Immature natural killer cell (primary cell): ENCODE data around the gene GRB2. TPM values are rescaled to one million over a fixed set of nuclear protein-coding genes. Genes with fewer than 3 reads are reported as not detected.
A peak's percentile ranks its signal among the peaks of the same experiment; 100 is the strongest.

Experiments used
- DNase-seq, 3 donors: peaks; one replicate each; pipeline ENCODE4 v3.0.0; 2022; ENCODE audit warnings: mixed read lengths in 1 of 3
- H3K27ac Mint-ChIP-seq, 6 donors: one replicate each; pipeline ENCODE4 v1.8.0; 2020; ENCODE audit warnings: mixed read lengths in 6 of 6, mild to moderate bottlenecking in 5 of 6, inconsistent platforms in 4 of 6, moderate library complexity in 3 of 6
- H3K27me3 Mint-ChIP-seq, 3 donors: one replicate each; pipeline ENCODE4 v1.8.0; 2020 to 2021; ENCODE audit warnings: low read depth in 3 of 3, mild to moderate bottlenecking in 3 of 3, mixed read lengths in 3 of 3, moderate library complexity in 3 of 3, inconsistent platforms in 1 of 3
- H3K36me3 Mint-ChIP-seq, 3 donors: one replicate each; pipeline ENCODE4 v1.8.0; 2020; ENCODE audit warnings: mixed read lengths in 3 of 3, inconsistent platforms in 2 of 3, mild to moderate bottlenecking in 2 of 3
- H3K4me1 Mint-ChIP-seq, 2 donors: one replicate each; pipeline ENCODE4 v1.8.0; 2020; ENCODE audit warnings: inconsistent platforms in 2 of 2, mild to moderate bottlenecking in 2 of 2, mixed read lengths in 2 of 2, moderate library complexity in 1 of 2
- H3K4me3 Mint-ChIP-seq, 5 donors: one replicate each; pipeline ENCODE4 v1.8.0; 2020; ENCODE audit warnings: mild to moderate bottlenecking in 5 of 5, mixed read lengths in 5 of 5, inconsistent platforms in 3 of 5, moderate library complexity in 3 of 5
- H3K9me3 Mint-ChIP-seq, 6 donors: one replicate each; pipeline ENCODE4 v1.8.0; 2020; ENCODE audit warnings: mild to moderate bottlenecking in 6 of 6, mixed read lengths in 6 of 6, inconsistent platforms in 4 of 6, moderate library complexity in 3 of 6
- polyA plus RNA-seq, 3 donors: library from polyadenylated mRNA; unstranded; fragments of 300-500 nt; fragmentation: Illumina TruSeq; gene quantifications; one replicate each; pipeline ENCODE4 v1.2.3, GENCODE V29; 2021

Gene GRB2
- polyA plus RNA-seq, 3 donors from 2014 or later = 104 to 161 (median 135) TPM

DNA sequence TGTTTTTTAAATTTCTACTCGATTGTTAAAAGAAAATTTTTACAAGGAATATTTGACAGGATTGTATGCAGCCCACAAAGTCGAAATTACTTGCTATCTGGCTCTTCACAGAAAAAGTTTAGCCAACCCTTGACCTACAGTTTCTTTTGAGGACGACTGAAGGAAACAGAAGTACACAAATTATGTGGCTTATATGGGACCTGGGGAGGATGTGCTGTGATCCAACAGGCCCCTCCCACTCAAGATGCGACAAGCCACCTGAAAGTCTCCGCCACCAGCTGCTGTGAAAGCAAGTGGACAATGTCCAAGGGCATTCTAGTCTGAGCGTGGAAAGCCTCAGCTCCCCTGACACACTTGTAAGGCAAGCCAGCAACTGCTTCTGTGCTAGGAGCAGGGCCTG is 73.8 kb downstream of the GRB2 start:
- Mint-ChIP-seq H3K27ac (peak overlapping the region in 1 of 6 donors; percentile 67), H3K4me3 (no peak overlapping the region)

DNA sequence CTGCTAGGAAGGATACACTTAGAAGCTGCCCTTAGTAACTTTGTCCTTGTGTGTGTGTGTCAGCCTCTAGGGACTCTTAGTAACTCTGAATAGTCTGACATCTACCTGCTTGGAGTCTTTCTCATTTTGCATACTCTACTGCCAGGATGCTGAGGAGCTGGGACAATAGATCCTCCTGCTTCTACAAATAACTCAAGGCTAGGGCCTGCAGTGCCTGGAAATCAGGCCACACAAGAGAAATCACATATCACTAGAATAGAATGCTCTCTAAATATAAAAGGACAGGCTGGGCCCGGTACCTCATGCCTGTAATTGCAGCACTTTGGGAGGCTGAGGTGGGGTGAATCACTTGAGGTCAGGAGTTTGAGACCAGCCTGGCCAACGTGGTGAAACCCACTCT is 77.7 kb downstream of the GRB2 start:
- H3K36me3 Mint-ChIP-seq = peaks cover 0 to 4% (median 3%) of the 10 kb centered on the region in 3 donors
- H3K27ac Mint-ChIP-seq = peak overlapping the region in 3 of 6 donors; percentile 18 to 69 (median 31)
- peaks cover 0 to 2% (median under 1%) of the 10 kb centered on the region in 3 donors for H3K27me3 Mint-ChIP-seq
- H3K4me3 Mint-ChIP-seq = no peak overlapping the region
- H3K9me3 Mint-ChIP-seq = no peaks in the 10 kb centered on the region
- peaks cover 41 to 67% of the 10 kb centered on the region in 2 donors for H3K4me1 Mint-ChIP-seq
- no peak for DNase-seq

More for the DNA sequence above, 73.8 kb downstream of the GRB2 start:
- H3K9me3 Mint-ChIP-seq = no peaks in the 10 kb centered on the region
- peaks cover 41 to 72% of the 10 kb centered on the region in 2 donors for H3K4me1 Mint-ChIP-seq
- H3K27me3 Mint-ChIP-seq = peaks cover 0 to 1% (median 0%) of the 10 kb centered on the region in 3 donors
- H3K36me3 Mint-ChIP-seq = peaks cover 0 to 4% (median 0%) of the 10 kb centered on the region in 3 donors
- DNase-seq = no peak

DNA sequence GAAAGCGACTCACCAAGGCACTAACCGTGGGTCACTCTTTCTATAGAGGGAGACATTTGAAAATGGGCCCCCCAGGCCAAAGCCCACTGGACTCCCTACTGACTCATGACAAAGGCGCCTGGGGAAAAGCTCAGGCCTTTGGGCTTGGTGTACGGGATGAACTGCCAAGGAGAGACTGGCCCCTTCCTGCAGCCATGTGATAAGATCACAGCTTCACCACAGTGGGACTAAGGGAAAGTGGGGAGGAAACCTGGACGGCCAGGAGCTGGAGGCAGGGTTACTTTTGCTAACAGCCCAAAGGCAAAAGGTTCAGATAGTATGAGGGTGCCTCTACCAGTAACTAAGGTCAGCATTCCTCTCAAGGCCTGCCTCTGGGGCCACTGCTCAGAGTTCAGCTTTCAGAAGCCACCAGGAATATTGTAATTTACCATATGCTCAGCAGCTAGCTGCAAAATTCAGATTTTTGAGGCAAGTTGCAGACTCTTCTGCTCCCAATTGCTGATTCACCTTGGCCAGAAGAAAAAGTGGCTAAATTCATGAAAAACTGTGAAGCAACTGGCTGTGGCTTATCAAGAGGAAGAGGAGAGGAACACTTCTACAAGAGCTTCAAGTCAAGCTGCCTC is 79.1 kb downstream of the GRB2 start:
- no peak overlapping the region for H3K4me3 Mint-ChIP-seq
- no peak for DNase-seq
- peaks cover 0 to 2% (median 0%) of the 10 kb centered on the region in 3 donors for H3K27me3 Mint-ChIP-seq
- peaks cover 0 to 3% (median 0%) of the 10 kb centered on the region in 3 donors for H3K36me3 Mint-ChIP-seq
- no peaks in the 10 kb centered on the region for H3K9me3 Mint-ChIP-seq
- peak overlapping the region in 5 of 6 donors; percentile 60 to 89 (median 68) for H3K27ac Mint-ChIP-seq
- peaks cover 39 to 56% of the 10 kb centered on the region in 2 donors for H3K4me1 Mint-ChIP-seq

DNA sequence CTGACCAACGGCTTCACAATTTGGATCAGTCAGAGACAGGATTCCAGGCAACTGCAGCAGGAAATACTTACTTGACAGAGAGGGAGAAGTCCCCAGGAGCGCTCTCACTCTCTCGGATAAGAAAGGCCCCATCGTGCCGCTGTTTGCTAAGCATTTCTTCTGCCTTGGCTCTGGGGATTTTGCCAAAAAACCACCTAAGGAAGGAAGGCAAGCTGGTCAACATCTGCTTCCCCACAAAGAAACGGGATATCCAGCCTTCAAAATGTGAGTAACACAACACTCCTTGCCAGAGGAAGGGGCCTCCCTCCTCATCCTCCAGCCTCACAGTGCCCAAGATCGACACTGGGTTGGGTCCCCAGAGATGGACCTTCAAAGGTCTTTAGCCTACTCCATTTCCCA is 79.7 kb downstream of the GRB2 start:
- DNase-seq = no peak
- H3K27me3 Mint-ChIP-seq = peaks cover 0 to 2% (median 0%) of the 10 kb centered on the region in 3 donors
- no peak overlapping the region for H3K4me3 Mint-ChIP-seq
- H3K4me1 Mint-ChIP-seq = peaks cover 39 to 50% of the 10 kb centered on the region in 2 donors
- peak overlapping the region in 5 of 6 donors; percentile 35 to 89 (median 68) for H3K27ac Mint-ChIP-seq
- peaks cover 0 to 3% (median 0%) of the 10 kb centered on the region in 3 donors for H3K36me3 Mint-ChIP-seq
- H3K9me3 Mint-ChIP-seq = no peaks in the 10 kb centered on the region

DNA sequence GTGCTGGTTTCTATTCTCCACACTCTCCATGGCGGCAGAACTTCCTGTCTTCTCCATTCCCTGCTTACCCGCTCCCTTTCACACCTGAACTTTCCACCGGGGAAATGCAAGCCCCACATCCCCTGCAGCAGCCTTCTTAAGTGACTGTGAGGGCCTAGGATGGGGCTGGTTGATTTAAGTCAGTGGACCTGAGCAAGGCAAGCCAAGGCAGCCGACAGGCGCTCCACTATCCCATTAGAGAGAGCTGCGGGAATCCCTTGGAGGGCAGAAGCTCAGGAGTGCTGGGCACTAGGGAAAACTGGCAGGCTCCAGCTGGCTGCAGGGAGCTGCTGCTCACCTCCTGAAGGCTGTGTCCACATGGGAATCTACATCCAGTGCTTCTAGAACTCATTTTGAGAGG is 80.1 kb downstream of the GRB2 start:
- Mint-ChIP-seq H3K4me1 (peaks cover 39 to 47% of the 10 kb centered on the region in 2 donors), H3K27ac (peak overlapping the region; percentile 6 to 68 (median 28)), H3K9me3 (no peaks in the 10 kb centered on the region), H3K27me3 (peaks cover 0 to 2% (median 0%) of the 10 kb centered on the region in 3 donors), H3K4me3 (no peak overlapping the region), H3K36me3 (peaks cover 0 to 3% (median 2%) of the 10 kb centered on the region in 3 donors)
- DNase-seq = no peak

DNA sequence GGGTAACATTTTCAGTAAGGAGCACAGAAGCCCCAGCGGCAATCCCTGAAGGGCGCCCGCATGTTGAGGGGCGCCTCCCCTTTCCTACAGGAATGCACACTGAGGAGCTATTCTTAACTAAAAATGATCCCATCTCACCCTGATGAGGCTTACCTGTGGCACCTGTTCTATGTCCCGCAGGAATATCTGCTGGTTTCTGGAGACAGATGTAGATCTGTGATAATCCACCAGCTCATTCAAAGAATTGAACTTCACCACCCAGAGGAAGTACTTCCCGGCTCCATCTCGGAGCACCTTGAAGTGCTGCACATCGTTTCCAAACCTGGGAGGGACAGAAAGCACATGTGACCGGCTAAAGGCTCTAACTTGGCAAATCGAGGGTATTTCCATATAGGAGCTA is 84.0 kb downstream of the GRB2 start:
- peaks cover 24 to 26% of the 10 kb centered on the region in 2 donors for H3K4me1 Mint-ChIP-seq

DNA sequence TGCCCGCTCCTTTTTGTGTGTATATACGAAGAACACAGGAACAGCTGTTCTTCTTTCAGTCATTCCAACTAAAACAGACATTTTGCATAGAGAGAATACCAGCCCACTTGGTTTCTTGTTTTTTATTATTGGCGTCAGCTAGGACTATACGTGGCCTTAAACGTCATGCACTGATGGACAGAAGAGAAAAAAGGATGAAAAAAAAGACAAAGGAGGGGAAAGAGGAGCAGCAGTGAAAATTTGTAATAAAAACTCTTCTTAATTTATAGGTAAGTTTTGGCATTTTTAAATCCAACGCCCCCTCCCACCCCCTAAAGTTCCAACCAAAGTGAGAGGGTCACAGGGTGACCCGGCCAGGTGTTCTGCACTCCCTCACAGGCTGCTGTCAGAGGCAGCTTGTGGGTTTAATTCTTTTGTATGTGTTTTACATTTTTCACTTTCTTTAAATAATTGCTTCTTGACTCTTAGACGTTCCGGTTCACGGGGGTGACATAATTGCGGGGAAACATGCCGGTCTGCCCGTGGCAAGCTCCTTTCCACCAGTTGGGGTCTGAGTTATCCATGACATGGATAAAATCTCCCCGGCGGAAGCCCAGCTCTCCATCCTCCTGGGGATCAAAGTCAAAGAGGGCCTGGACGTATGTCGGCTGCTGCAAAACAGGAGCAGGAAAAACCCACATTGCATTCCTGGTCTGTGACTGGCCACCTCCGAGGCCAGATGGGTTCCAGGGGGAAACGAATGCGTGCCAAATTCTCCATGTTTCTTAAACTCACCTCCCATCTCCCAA is 85.4 kb downstream of the GRB2 start:
- no peak overlapping the region for H3K27ac Mint-ChIP-seq
- no peak for DNase-seq
- no peak overlapping the region for H3K4me3 Mint-ChIP-seq
- peaks cover 0 to 7% (median 2%) of the 10 kb centered on the region in 3 donors for H3K36me3 Mint-ChIP-seq
- H3K27me3 Mint-ChIP-seq = no peaks in the 10 kb centered on the region
- H3K9me3 Mint-ChIP-seq = no peaks in the 10 kb centered on the region
- peaks cover 10 to 12% of the 10 kb centered on the region in 2 donors for H3K4me1 Mint-ChIP-seq

More for the DNA sequence above, 84.0 kb downstream of the GRB2 start:
- no peaks in the 10 kb centered on the region for H3K9me3 Mint-ChIP-seq
- no peak overlapping the region for H3K4me3 Mint-ChIP-seq
- H3K27ac Mint-ChIP-seq = no peak overlapping the region
- peaks cover 0 to 2% (median 0%) of the 10 kb centered on the region in 3 donors for H3K27me3 Mint-ChIP-seq
- H3K36me3 Mint-ChIP-seq = peaks cover 0 to 7% (median 3%) of the 10 kb centered on the region in 3 donors
- DNase-seq = no peak

DNA sequence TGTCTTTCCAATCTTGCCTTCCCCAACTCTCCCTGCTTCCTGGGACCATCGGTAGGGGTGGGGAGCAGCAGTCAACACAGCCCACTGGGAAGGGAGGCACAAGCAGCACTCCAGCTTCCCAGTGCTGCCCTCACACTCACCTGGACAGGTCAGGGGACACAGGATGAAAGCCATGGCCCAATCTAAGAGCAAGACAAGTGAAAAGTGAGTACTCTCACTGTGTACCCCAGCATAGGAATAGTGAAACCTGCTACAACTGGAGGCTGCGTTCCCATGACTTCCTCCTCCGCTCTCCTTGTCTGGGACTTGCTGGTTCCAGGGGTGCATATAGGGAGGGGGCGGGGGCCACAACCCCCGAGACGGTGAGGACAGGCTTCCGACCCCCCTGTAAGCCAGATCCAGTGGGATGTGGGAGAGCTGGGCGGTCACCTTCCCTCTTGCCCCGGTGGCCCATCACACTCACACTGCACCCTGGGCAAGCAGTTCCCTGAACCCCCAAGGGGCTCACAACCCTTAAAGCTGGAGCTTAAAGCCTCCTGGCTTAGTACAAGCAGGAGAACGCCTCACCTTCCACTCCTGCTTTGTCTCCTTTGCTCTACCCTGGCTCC is 86.8 kb downstream of the GRB2 start:
- peaks cover 8% of the 10 kb centered on the region in 2 donors for H3K4me1 Mint-ChIP-seq
- H3K27me3 Mint-ChIP-seq = peaks cover 0 to under 1% (median under 1%) of the 10 kb centered on the region in 3 donors
- no peak overlapping the region for H3K27ac Mint-ChIP-seq
- no peak for DNase-seq
- no peak overlapping the region for H3K4me3 Mint-ChIP-seq
- peaks cover 0 to 7% (median 0%) of the 10 kb centered on the region in 3 donors for H3K36me3 Mint-ChIP-seq
- H3K9me3 Mint-ChIP-seq = no peaks in the 10 kb centered on the region

DNA sequence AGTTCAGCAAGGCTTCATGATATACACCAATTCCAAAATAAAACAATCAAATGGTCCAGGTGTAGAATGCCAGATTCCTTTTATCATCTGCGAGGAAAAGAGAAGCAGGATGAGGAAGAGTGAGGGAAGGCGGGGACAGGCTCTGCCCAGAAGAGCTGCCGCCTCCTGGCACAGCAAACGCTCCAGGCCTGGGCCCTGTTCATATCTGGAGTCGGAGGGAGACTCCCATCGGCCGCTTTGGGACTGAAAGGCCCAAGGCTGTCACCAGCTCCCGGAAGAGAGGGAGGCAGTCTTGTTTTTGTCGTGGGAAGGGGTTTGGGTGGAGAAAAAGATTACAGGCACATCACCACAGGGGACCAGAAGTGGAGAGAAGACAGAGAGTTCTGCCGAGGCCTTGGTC is 87.3 kb downstream of the GRB2 start:
- no peak for DNase-seq
- H3K4me1 Mint-ChIP-seq = peaks cover 3 to 4% of the 10 kb centered on the region in 2 donors
- no peak overlapping the region for H3K27ac Mint-ChIP-seq
- peaks cover 0 to 2% (median 2%) of the 10 kb centered on the region in 3 donors for H3K27me3 Mint-ChIP-seq
- peaks cover 0 to 7% (median 0%) of the 10 kb centered on the region in 3 donors for H3K36me3 Mint-ChIP-seq
- H3K4me3 Mint-ChIP-seq = no peak overlapping the region
- no peaks in the 10 kb centered on the region for H3K9me3 Mint-ChIP-seq

DNA sequence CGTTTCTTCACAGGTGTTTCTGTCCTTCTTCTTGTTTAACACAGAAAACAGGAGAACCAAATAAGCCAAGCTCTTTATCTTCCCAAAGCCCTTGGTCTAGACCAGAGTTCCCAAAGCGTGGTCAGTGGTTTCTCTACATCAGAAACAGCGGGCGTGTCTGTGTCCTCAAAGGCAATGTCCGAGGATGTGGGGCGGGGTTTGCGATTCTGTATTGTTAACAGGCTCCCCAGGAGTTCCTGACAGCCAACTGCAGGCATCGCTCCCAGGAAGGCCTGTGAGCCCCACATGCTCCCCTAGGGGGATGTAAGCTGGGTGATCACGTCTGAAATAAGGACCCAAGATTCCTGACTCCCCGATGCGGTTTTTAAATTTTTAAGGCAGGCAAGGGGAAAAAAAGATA is 87.8 kb downstream of the GRB2 start:
- DNase-seq = no peak
- no peaks in the 10 kb centered on the region for H3K9me3 Mint-ChIP-seq
- peaks cover 0 to 7% (median 0%) of the 10 kb centered on the region in 3 donors for H3K36me3 Mint-ChIP-seq
- no peak overlapping the region for H3K4me3 Mint-ChIP-seq
- H3K27ac Mint-ChIP-seq = peak overlapping the region in 3 of 6 donors; percentile 27 to 57 (median 35)
- peaks cover 0 to 2% (median 2%) of the 10 kb centered on the region in 3 donors for H3K27me3 Mint-ChIP-seq
- H3K4me1 Mint-ChIP-seq = no peaks in the 10 kb centered on the region

DNA sequence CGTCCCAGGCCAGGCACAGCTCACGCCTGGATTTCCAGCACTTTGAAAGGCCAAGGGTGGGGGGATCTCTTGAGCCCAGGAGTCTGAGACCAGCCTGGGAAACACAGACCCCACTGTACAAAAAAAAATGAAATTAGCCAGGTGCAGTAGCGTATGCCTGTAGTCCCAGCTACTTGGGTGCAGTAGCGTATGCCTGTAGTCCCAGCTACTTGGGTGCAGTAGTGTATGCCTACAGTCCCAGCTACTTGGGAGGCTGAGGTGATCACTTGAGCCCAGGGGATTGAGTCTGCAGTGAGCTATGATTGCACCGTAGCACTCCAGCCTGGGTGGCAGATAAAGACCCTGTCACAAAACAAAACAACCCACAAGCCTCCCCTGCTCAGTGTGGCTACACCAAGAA is 89.2 kb downstream of the GRB2 start:
- H3K4me3 Mint-ChIP-seq = no peak overlapping the region
- H3K27me3 Mint-ChIP-seq = peaks cover 0 to 2% (median 2%) of the 10 kb centered on the region in 3 donors
- no peak for DNase-seq
- no peaks in the 10 kb centered on the region for H3K9me3 Mint-ChIP-seq
- H3K4me1 Mint-ChIP-seq = no peaks in the 10 kb centered on the region
- peak overlapping the region in 1 of 6 donors; percentile 4 for H3K27ac Mint-ChIP-seq
- H3K36me3 Mint-ChIP-seq = peaks cover 0 to 7% (median 0%) of the 10 kb centered on the region in 3 donors

DNA sequence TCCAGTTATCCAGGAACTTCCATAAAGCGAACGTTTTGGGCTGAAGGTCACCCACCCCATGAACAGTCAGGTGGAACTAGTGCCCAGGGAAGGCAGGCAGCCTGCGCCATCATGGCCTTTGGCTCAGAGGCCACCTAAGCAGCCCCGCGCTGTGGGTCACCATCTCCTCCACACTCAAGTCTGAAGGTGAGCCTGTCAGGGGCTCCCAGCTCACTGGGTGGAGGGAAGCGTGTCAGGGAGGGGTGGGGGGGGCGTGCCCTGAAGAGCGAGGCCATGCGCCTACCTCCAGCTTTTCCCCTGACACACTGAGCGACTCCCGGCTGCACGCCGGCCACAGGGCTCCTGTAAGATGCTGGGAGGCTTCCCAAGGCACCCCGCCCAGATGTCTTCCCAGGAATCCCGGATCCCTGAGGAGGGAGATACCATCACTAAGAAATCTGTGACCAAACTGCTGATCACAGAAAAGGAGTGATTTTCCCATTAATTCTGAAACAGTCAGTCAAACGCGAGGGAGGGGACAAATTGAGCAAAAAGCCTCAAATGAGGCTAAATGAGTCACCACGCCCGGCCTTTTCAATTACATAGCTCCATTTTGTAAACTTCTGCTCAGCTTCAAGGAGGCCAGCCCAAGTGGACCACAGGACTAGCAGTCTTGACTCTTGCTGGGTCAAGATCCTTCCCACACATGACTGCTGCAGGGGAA is 89.8 kb downstream of the GRB2 start:
- H3K27me3 Mint-ChIP-seq = peaks cover 0 to 2% (median 2%) of the 10 kb centered on the region in 3 donors
- H3K9me3 Mint-ChIP-seq = no peaks in the 10 kb centered on the region
- no peak overlapping the region for H3K4me3 Mint-ChIP-seq
- no peak for DNase-seq
- peak overlapping the region in 1 of 6 donors; percentile 4 for H3K27ac Mint-ChIP-seq
- H3K4me1 Mint-ChIP-seq = no peaks in the 10 kb centered on the region
- H3K36me3 Mint-ChIP-seq = peaks cover 0 to 7% (median 0%) of the 10 kb centered on the region in 3 donors

DNA sequence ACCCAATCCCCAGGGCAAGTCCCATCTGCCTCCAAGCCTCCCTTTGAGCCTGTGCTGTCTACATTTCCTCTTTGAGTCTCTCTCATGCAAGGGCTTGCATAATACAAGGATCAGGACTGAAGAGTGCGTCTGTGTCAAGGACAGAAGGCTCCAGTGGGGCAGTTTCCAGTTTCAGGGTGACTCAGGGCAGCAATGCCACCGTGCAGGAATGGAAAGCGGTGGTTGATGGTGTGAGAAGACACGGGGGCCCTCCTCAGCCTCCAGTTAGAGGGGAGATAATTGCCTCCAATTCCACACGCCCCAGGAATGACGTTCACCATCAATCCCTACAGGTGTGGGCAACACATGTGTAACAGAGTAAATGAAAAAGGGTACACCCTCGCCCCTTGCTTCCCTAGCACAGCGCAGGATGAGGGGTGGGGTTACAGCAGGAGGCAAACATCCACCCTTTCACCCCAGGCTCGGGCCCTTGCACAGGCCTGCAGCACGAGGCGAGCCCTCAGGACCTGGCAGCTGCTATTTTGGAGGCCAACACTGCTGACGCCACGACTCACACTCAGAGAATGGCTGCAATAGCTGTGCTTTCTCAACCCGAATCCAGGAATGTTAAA is 91.4 kb downstream of the GRB2 start:
- no peaks in the 10 kb centered on the region for H3K36me3 Mint-ChIP-seq
- peak overlapping the region in 5 of 6 donors; percentile 17 to 86 (median 71) for H3K27ac Mint-ChIP-seq
- peaks cover 0 to 2% (median 2%) of the 10 kb centered on the region in 3 donors for H3K27me3 Mint-ChIP-seq
- H3K9me3 Mint-ChIP-seq = no peaks in the 10 kb centered on the region
- DNase-seq = no peak
- no peaks in the 10 kb centered on the region for H3K4me1 Mint-ChIP-seq
- H3K4me3 Mint-ChIP-seq = no peak overlapping the region
